HG02852 (cell line): ENCODE measurements around the gene BCL2L13.

Experiments used
- ATAC-seq: cut with Tn5 transposase; IDR thresholded peaks from one replicate; pipeline ENCODE4 v1.9.1; 2021; ENCODE audit warnings: mild to moderate bottlenecking, moderate library complexity; ENCODE audit not compliant: unreplicated experiment

Gene BCL2L13

GRCh38 chr22:17726006-17726927 is 87.7 kb downstream of the BCL2L13 start:
- ATAC-seq: no peak

- no peak for ATAC-seq
These were observed 88.7 kb downstream of the BCL2L13 start for GRCh38 chr22:17726928-17727897.

- no peak for ATAC-seq
These were observed 90.2 kb downstream of the BCL2L13 start for GRCh38 chr22:17728786-17729185.

- ATAC-seq: no peak
These were observed 91.0 kb downstream of the BCL2L13 start for GRCh38 chr22:17729561-17729960.

GRCh38 chr22:17732251-17732854 is 93.8 kb downstream of the BCL2L13 start:
- ATAC-seq: no peak

- ATAC-seq: no peak
These were observed 94.9 kb downstream of the BCL2L13 start for GRCh38 chr22:17733466-17733865.

GRCh38 chr22:17734187-17734586 is 95.6 kb downstream of the BCL2L13 start:
- ATAC-seq: no peak

- no peak for ATAC-seq
These were observed 100.0 kb downstream of the BCL2L13 start for GRCh38 chr22:17738386-17739128.

GRCh38 chr22:17739196-17739975 is 100.8 kb downstream of the BCL2L13 start:
- no peak for ATAC-seq

GRCh38 chr22:17741866-17742526 is 103.4 kb downstream of the BCL2L13 start:
- ATAC-seq: no peak

GRCh38 chr22:17742527-17742902 is 104.0 kb downstream of the BCL2L13 start:
- ATAC-seq: peak; percentile 64

- no peak for ATAC-seq
These were observed 105.3 kb downstream of the BCL2L13 start for GRCh38 chr22:17743661-17744411.

GRCh38 chr22:17744430-17744829 is 105.9 kb downstream of the BCL2L13 start:
- ATAC-seq: no peak

GRCh38 chr22:17746916-17747315 is 108.4 kb downstream of the BCL2L13 start:
- no peak for ATAC-seq

GRCh38 chr22:17748555-17749353 is 110.2 kb downstream of the BCL2L13 start:
- no peak for ATAC-seq

GRCh38 chr22:17749605-17750395 is 111.2 kb downstream of the BCL2L13 start:
- ATAC-seq: no peak

GRCh38 chr22:17751596-17751995 is 113.0 kb downstream of the BCL2L13 start:
- no peak for ATAC-seq
